ENCODE results near the gene ABHD18. TPM values are rescaled to one million over a fixed set of nuclear protein-coding genes. Genes with fewer than 3 reads are reported as not detected.
A peak's percentile ranks its signal among the peaks of the same experiment; 100 is the strongest.
"Not testable (repeated sequence)": the region's sequence is repeated elsewhere in the genome, so short reads cannot be mapped to it uniquely, and the experiment has no call there.

Gene ABHD18
- total RNA-seq, 1 experiment from 2014 or later: 10.1 TPM

DNA sequence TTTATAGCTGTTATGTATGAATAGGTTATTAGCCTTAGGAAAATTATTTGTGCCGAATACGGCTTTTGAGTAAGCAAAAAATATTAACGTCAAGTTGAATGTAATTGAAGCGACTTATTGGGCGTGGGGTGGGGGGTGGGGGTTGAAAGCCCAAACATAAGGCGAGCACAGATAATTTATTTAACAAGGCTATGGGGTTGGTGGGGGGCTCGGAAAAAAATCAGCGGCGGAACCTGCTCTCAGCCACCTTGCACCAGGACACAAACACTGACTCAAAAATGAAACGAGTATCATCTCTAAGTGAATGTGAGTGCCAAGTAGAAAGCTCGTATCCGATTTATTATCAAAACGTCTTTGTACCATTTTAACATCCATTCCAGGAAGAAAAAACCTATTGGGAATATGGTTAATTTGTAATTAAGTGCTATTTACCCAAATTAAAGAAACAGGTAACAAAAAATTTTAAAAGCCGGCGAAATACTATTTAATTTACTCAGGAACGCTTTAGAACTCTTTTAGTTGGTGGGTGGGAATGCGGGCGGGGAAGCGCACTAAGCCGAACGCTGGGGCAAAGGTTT is 95.0 kb downstream of the ABHD18 start:
- H3K27me3 ChIP-seq (replicated peaks; ENCODE audit: insufficient read depth, low read depth, low read length, poor library complexity): no peaks in the 10 kb centered on the region
- DNase-seq (ENCODE audit: low spot score): peak; percentile 30
- H3K4me1 ChIP-seq (ENCODE audit: insufficient read depth, low read length, poor library complexity, severe bottlenecking): peaks cover 13% of the 10 kb centered on the region
- CTCF ChIA-PET: no interaction called here
- peak overlapping the region; percentile 93 for H3K4me3 ChIP-seq (ENCODE audit: low read depth, low read length, poor library complexity, severe bottlenecking)
- POLR2A ChIA-PET (ENCODE audit: low non-redundant PET): no interaction called here
- no peaks in the 10 kb centered on the region for H3K36me3 ChIP-seq (ENCODE audit: insufficient read depth, low read length, poor library complexity, severe bottlenecking)
- TSS peak; percentile 89 for BruUV-seq (replicated peaks)
- peak overlapping the region; percentile 96 for H3K27ac ChIP-seq (ENCODE audit: low read depth, low read length, poor library complexity, severe bottlenecking)
- no peaks in the 10 kb centered on the region for H3K9me3 ChIP-seq (ENCODE audit: low read depth, low read length, poor library complexity, severe bottlenecking)
- intact Hi-C loops (cut with micrococcal nuclease; ENCODE audit: unreplicated experiment): loop anchor here (10.0 kb wide), 1 partner anchor 225 kb away; the partner anchor contains the start of gene PGRMC2
- TF ChIP-seq EZH2 (IDR thresholded peaks at IDR 0.05; ENCODE audit: borderline replicate concordance, low read depth, low read length, poor library complexity, severe bottlenecking): no peak
- TF ChIP-seq, protein P1, sequence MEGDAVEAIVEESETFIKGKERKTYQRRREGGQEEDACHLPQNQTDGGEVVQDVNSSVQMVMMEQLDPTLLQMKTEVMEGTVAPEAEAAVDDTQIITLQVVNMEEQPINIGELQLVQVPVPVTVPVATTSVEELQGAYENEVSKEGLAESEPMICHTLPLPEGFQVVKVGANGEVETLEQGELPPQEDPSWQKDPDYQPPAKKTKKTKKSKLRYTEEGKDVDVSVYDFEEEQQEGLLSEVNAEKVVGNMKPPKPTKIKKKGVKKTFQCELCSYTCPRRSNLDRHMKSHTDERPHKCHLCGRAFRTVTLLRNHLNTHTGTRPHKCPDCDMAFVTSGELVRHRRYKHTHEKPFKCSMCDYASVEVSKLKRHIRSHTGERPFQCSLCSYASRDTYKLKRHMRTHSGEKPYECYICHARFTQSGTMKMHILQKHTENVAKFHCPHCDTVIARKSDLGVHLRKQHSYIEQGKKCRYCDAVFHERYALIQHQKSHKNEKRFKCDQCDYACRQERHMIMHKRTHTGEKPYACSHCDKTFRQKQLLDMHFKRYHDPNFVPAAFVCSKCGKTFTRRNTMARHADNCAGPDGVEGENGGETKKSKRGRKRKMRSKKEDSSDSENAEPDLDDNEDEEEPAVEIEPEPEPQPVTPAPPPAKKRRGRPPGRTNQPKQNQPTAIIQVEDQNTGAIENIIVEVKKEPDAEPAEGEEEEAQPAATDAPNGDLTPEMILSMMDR (conservative IDR thresholded peaks at IDR 0.05; ENCODE audit: low read depth, low read length): no peak

DNA sequence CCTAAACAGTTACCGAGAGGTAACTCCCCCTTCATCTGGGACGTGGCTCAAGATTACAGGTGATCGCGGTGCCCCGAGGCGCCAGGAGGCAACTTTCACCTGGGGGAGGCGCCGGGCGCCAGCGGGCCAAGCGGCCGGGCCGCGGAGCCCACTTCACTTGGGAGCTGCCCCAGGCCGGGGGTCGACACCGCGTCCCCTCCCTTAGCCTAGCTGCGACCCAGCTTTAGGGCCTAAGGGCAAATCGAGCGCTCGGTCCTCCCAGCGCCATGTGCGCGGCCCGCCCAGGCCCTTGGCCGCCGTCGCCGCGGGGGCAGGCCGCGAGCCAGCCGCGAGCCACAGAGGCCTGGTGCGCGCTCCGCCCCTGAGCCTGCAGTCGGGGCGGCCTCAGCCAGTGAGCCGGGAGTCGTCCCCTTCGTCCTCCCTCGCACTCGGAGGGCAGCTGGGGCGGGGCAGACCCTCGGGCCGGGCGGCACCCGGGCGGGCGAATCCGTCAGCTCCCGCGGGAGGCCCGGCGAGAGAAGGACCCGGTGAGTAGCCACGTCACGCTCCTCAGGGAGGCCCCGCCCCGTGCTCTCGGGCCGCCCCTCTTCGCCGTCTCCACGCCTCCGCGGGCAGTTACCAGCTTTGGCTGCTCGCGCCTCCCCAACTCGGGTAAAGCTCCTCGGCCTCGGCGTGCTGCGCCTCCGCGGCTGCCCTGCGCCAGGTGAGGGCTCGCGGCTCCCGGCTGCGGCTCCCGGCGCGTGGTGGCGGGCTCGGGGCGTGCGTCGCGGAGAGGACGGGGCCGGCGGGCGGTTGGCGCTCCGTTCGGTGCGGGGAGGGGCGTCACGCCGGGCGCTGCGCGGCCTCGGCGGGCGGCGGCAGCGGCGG is 95.7 kb downstream of the ABHD18 start, which contains the start of gene LARP1B:
Gene LARP1B (plus strand): TSS at position 614 of the 867 bp plus-strand sequence. CDS start 13,640 bp downstream, outside the sequence.
- no peaks in the 10 kb centered on the region for H3K27me3 ChIP-seq (replicated peaks; ENCODE audit: insufficient read depth, low read depth, low read length, poor library complexity)
- H3K36me3 ChIP-seq (ENCODE audit: insufficient read depth, low read length, poor library complexity, severe bottlenecking): no peaks in the 10 kb centered on the region
- peak; percentile 97 for DNase-seq (ENCODE audit: low spot score)
- TF ChIP-seq, protein P1 (conservative IDR thresholded peaks at IDR 0.05; ENCODE audit: low read depth, low read length): no peak
- no peak for TF ChIP-seq EZH2 (IDR thresholded peaks at IDR 0.05; ENCODE audit: borderline replicate concordance, low read depth, low read length, poor library complexity, severe bottlenecking)
- no peaks in the 10 kb centered on the region for H3K9me3 ChIP-seq (ENCODE audit: low read depth, low read length, poor library complexity, severe bottlenecking)
- H3K27ac ChIP-seq (ENCODE audit: low read depth, low read length, poor library complexity, severe bottlenecking): peak within 1 kb of the TSS; percentile 96
- peaks cover 13% of the 10 kb centered on the region for H3K4me1 ChIP-seq (ENCODE audit: insufficient read depth, low read length, poor library complexity, severe bottlenecking)
- ChIA-PET POLR2A (ENCODE audit: low non-redundant PET) (no interaction called here), CTCF (no interaction called here)
- peak within 1 kb of the TSS; percentile 93 for H3K4me3 ChIP-seq (ENCODE audit: low read depth, low read length, poor library complexity, severe bottlenecking)
- intact Hi-C loops (cut with micrococcal nuclease; ENCODE audit: unreplicated experiment): loop anchor here (10.0 kb wide), 1 partner anchor 224 kb away; the partner anchor contains the start of gene PGRMC2
- BruUV-seq (replicated peaks): no TSS peak

DNA sequence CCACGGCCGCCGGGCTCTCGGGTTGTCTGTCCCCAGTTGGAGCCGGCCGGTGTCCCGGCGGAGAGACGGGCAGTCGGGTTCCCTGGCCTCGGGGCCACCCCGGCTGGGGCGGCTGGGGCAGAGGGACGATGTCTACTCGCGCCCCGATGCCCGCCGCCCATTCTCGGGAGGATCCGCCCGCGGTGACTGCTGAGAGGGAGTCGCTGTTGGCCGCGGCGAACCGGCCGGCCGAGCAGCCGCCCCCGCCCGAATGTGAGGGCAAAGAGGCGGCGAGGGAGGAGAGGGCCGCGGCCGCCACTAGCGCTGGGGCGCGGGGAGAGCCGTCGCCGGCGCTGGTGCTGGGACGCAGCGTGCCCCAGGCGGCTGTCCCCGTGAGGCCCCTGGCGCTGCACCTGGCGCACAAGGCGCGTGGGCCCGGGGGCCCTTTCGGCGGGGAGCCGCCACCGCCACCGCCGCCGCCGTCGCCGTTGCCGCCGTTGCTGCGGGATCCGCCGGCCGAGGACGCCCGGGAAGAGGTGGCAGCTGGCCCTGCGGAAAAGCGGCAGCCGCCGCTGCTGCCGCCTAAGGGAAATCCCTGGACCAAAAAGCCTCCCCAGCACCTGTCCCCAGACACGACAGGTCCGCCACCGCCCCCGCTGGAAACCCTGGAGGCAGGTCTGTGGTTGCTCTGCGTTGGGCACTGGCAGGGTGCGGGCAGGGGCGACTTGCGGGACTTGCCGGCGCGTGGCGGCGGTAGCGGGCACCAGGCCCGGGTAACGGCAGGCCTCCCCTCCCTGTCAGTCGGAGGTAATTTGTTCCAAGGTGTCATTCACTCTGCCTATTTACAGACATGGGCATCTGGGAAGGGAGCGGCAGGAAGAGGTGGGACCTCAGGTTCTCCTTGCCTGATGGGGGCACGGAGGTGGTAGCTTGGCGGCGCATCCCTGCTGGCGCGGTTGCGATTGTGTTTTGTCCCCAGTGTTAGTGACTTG is 96.6 kb downstream of the ABHD18 start:
- DNase-seq (ENCODE audit: low spot score): peak; percentile 52
- no TSS peak for BruUV-seq (replicated peaks)
- Histone ChIP-seq H3K4me3 (ENCODE audit: low read depth, low read length, poor library complexity, severe bottlenecking) (peak overlapping the region; percentile 93), H3K36me3 (ENCODE audit: insufficient read depth, low read length, poor library complexity, severe bottlenecking) (no peaks in the 10 kb centered on the region), H3K4me1 (ENCODE audit: insufficient read depth, low read length, poor library complexity, severe bottlenecking) (peaks cover 13% of the 10 kb centered on the region), H3K27me3 (replicated peaks; ENCODE audit: insufficient read depth, low read depth, low read length, poor library complexity) (no peaks in the 10 kb centered on the region), H3K9me3 (ENCODE audit: low read depth, low read length, poor library complexity, severe bottlenecking) (no peaks in the 10 kb centered on the region), H3K27ac (ENCODE audit: low read depth, low read length, poor library complexity, severe bottlenecking) (peak overlapping the region; percentile 96)
- intact Hi-C loops (cut with micrococcal nuclease; ENCODE audit: unreplicated experiment): loop anchor here (10.0 kb wide), 1 partner anchor 223 kb away; the partner anchor contains the start of gene PGRMC2
- POLR2A ChIA-PET (ENCODE audit: low non-redundant PET): no interaction called here
- TF ChIP-seq, protein P1 (conservative IDR thresholded peaks at IDR 0.05; ENCODE audit: low read depth, low read length): peak; percentile 35
- no peak for TF ChIP-seq EZH2 (IDR thresholded peaks at IDR 0.05; ENCODE audit: borderline replicate concordance, low read depth, low read length, poor library complexity, severe bottlenecking)
- CTCF ChIA-PET: interaction anchor here (0.6 kb wide), 2 partner anchors 9 to 267 kb away, joined by 5 read pairs; no protein-coding TSS in a partner anchor

DNA sequence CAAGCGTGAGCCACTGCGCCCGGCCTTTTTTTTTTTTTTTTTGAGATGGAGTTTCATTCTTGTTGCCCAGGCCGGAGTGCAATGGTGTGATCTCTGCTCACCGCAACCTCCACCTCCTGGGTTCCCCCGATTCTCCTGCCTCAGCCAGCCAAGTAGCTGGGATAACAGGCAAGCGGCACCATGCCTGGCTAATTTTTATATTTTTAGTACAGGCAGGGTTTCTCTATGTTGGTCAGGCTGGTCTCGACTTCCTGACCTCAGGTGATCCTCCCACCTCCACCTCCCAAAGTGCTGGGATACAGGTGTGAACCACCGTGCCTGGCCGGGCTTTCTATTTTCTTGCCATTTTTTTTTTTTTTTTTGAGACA is 101.2 kb downstream of the ABHD18 start:
- H3K4me3 ChIP-seq (ENCODE audit: low read depth, low read length, poor library complexity, severe bottlenecking); H3K36me3 ChIP-seq (ENCODE audit: insufficient read depth, low read length, poor library complexity, severe bottlenecking); POLR2A ChIA-PET (ENCODE audit: low non-redundant PET); BruUV-seq (replicated peaks); H3K27ac ChIP-seq (ENCODE audit: low read depth, low read length, poor library complexity, severe bottlenecking); DNase-seq (ENCODE audit: low spot score); H3K27me3 ChIP-seq (replicated peaks; ENCODE audit: insufficient read depth, low read depth, low read length, poor library complexity); H3K9me3 ChIP-seq (ENCODE audit: low read depth, low read length, poor library complexity, severe bottlenecking); CTCF ChIA-PET: not testable (repeated sequence)
- peaks cover 13% of the 10 kb centered on the region for H3K4me1 ChIP-seq (ENCODE audit: insufficient read depth, low read length, poor library complexity, severe bottlenecking)
- intact Hi-C loops (cut with micrococcal nuclease; ENCODE audit: unreplicated experiment): loop anchor here (10.0 kb wide), 1 partner anchor 218 kb away; the partner anchor contains the start of gene PGRMC2

Data from A673 (cell line).